Fibroblast of mammary gland (primary cell): ENCODE data around the gene RNF34.
"Not testable (repeated sequence)": the region's sequence is repeated elsewhere in the genome, so short reads cannot be mapped to it uniquely, and the experiment has no call there.

ENCODE experiments used
- DNase-seq: peaks from one replicate; pipeline ENCODE4 v3.0.0-alpha.2; 2010; ENCODE audit warnings: low read depth
- H3K4me3 ChIP-seq: 2 replicates; pipeline ENCODE4 v1.5.1; 2011; ENCODE audit warnings: low read depth, mild to moderate bottlenecking, low read length, moderate library complexity; ENCODE audit not compliant: control insufficient read depth
- CTCF ChIP-seq: conservative IDR thresholded peaks from 2 replicates; pipeline ENCODE4 v1.5.1; 2011; ENCODE audit warnings: low read depth, low read length, inconsistent platforms; ENCODE audit not compliant: control insufficient read depth, insufficient read depth

The RNF34 gene

GRCh38 chr12:121376754-121377697 lies 22.9 kb upstream of the RNF34 start:
- DNase-seq = no peak
- TF ChIP-seq CTCF = no peak
- no peak overlapping the region for H3K4me3 ChIP-seq

GRCh38 chr12:121378736-121379135 lies 21.2 kb upstream of the RNF34 start:
- no peak overlapping the region for H3K4me3 ChIP-seq
- no peak for TF ChIP-seq CTCF
- no peak for DNase-seq

- TF ChIP-seq CTCF = no peak
- DNase-seq = no peak
- H3K4me3 ChIP-seq = no peak overlapping the region
Measured at GRCh38 chr12:121379945-121380344, 20.0 kb upstream of the RNF34 start.

- DNase-seq = no peak
- no peak overlapping the region for H3K4me3 ChIP-seq
- peak; percentile 6 for TF ChIP-seq CTCF
Measured at GRCh38 chr12:121383601-121384021, 16.3 kb upstream of the RNF34 start.

- not testable (repeated sequence) for DNase-seq, H3K4me3 ChIP-seq
Measured at GRCh38 chr12:121384891-121385290, 15.0 kb upstream of the RNF34 start.

GRCh38 chr12:121388421-121388981 lies 11.4 kb upstream of the RNF34 start:
- DNase-seq = peak; percentile 58
- TF ChIP-seq CTCF = no peak
- H3K4me3 ChIP-seq = no peak overlapping the region

GRCh38 chr12:121390856-121391255 lies 9.1 kb upstream of the RNF34 start:
- TF ChIP-seq CTCF = no peak
- H3K4me3 ChIP-seq = no peak overlapping the region

More at GRCh38 chr12:121390856-121391255, 9.1 kb upstream of the RNF34 start:
- no peak for DNase-seq
